T follicular helper cell (primary cell): ENCODE data around the gene HDC.

Experiments
- DNase-seq: peaks from one replicate; pipeline ENCODE4 v3.0.0-alpha.2; 2020; ENCODE audit warnings: low read depth

The HDC gene

GRCh38 chr15:50225057-50225456 is 40.5 kb downstream of the HDC start:
- DNase-seq, result no peak

GRCh38 chr15:50224606-50225005 is 40.9 kb downstream of the HDC start:
- DNase-seq, result no peak

GRCh38 chr15:50222181-50222580 is 43.3 kb downstream of the HDC start:
- no peak for DNase-seq

GRCh38 chr15:50219820-50220219 is 45.7 kb downstream of the HDC start:
- no peak for DNase-seq

GRCh38 chr15:50218691-50219090 is 46.8 kb downstream of the HDC start:
- no peak for DNase-seq

- DNase-seq, result no peak
Observed at GRCh38 chr15:50218291-50218690, 47.2 kb downstream of the HDC start.

- no peak for DNase-seq
Observed at GRCh38 chr15:50210462-50211157, 54.9 kb downstream of the HDC start.

GRCh38 chr15:50209809-50210208 is 55.7 kb downstream of the HDC start:
- no peak for DNase-seq

GRCh38 chr15:50206020-50206419 is 59.5 kb downstream of the HDC start:
- no peak for DNase-seq

GRCh38 chr15:50202003-50202402 is 63.5 kb downstream of the HDC start:
- no peak for DNase-seq

GRCh38 chr15:50192926-50193620 is 72.5 kb downstream of the HDC start:
- DNase-seq, result no peak

GRCh38 chr15:50192164-50192563 is 73.4 kb downstream of the HDC start:
- DNase-seq, result no peak
